Measurements from ENCODE around the gene VSTM2B.
"Not testable (repeated sequence)": the region's sequence is repeated elsewhere in the genome, so short reads cannot be mapped to it uniquely, and the experiment has no call there.

- TF ChIP-seq, protein P1, sequence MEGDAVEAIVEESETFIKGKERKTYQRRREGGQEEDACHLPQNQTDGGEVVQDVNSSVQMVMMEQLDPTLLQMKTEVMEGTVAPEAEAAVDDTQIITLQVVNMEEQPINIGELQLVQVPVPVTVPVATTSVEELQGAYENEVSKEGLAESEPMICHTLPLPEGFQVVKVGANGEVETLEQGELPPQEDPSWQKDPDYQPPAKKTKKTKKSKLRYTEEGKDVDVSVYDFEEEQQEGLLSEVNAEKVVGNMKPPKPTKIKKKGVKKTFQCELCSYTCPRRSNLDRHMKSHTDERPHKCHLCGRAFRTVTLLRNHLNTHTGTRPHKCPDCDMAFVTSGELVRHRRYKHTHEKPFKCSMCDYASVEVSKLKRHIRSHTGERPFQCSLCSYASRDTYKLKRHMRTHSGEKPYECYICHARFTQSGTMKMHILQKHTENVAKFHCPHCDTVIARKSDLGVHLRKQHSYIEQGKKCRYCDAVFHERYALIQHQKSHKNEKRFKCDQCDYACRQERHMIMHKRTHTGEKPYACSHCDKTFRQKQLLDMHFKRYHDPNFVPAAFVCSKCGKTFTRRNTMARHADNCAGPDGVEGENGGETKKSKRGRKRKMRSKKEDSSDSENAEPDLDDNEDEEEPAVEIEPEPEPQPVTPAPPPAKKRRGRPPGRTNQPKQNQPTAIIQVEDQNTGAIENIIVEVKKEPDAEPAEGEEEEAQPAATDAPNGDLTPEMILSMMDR (conservative IDR thresholded peaks at IDR 0.05) = not testable (repeated sequence)
- TF ChIP-seq ZFX (IDR thresholded peaks at IDR 0.05) = not testable (repeated sequence)
Measured at GRCh38 chr19:29545447-29545846, 19.7 kb downstream of the VSTM2B start.

Data from C4-2B (cell line).